Stimulated activated CD4-positive, alpha-beta T cell treated with anti-CD3 and anti-CD28 coated beads, Interleukin-2, amount 100 ng/mL, for 4 hours (primary cell): ENCODE data around the gene BUD23.

Experiments
- DNase-seq: peaks from one replicate; pipeline ENCODE4 v3.0.0-alpha.2; 2020; ENCODE audit warnings: low read depth

Gene BUD23

GRCh38 chr7:73742753-73743641 lies 59.6 kb downstream of the BUD23 start:
- DNase-seq, result no peak

GRCh38 chr7:73746378-73746777 lies 63.0 kb downstream of the BUD23 start:
- no peak for DNase-seq
